ENCODE results near the gene UACA. TPM values are rescaled to one million over a fixed set of nuclear protein-coding genes. Genes with fewer than 3 reads are reported as not detected.

UACA gene
- total and polyA plus RNA-seq, 2 of the 8 experiments (the other 6 are each of a cell fraction or from before 2014, with no cell fraction given), result 28.6 to 38.9 TPM

GRCh38 chr15:70652341-70652740 is 111.0 kb downstream of the UACA start:
- H4K91ac ChIP-seq (replicated peaks; ENCODE audit: insufficient read length, low read length), result no peak overlapping the region
- H3K23ac ChIP-seq (ENCODE audit: insufficient read length), result no peak overlapping the region
- H3K9me3 ChIP-seq (ENCODE audit: insufficient read depth in 2 of 2, low read depth in 1 of 2, low read length in 1 of 2), result no peaks in the 10 kb centered on the region
- no peaks in the 10 kb centered on the region for H3K23me2 ChIP-seq (ENCODE audit: low read depth, low read length)
- no peak for TF ChIP-seq SIN3A (conservative IDR thresholded peaks at IDR 0.05 in 1 of 2, IDR thresholded peaks at IDR 0.05 in 1 of 2; ENCODE audit: low read depth in 1 of 2, low read length in 2 of 2)
- TF ChIP-seq SIRT6 (IDR thresholded peaks at IDR 0.05; ENCODE audit: low read length), result no peak
- TF ChIP-seq POLR2AphosphoS5 (IDR thresholded peaks at IDR 0.05; ENCODE audit: low read depth, low read length), result no peak
- TF ChIP-seq POLR2A (IDR thresholded peaks at IDR 0.05; ENCODE audit: control extremely low read depth in 1 of 2, low read depth in 2 of 2, low read length in 2 of 2), result no peak
- no peak for TF ChIP-seq CBX8 (IDR thresholded peaks at IDR 0.05; ENCODE audit: borderline replicate concordance, low read depth, low read length)
- TF ChIP-seq ZNF274 (IDR thresholded peaks at IDR 0.05; ENCODE audit: borderline replicate concordance, extremely low read depth, low read length), result no peak
- H3K56ac ChIP-seq (replicated peaks; ENCODE audit: insufficient read length, low read depth, low read length), result no peak overlapping the region
- H3K4ac ChIP-seq (replicated peaks; ENCODE audit: insufficient read length, low read depth, low read length), result no peak overlapping the region
- CTCF ChIA-PET (ENCODE audit: partially characterized antibody), result interaction anchor here (0.5 to 1.3 kb wide), 2 partner anchors 13 to 82 kb away, joined by 4 read pairs; no protein-coding TSS in a partner anchor
- H3K9ac ChIP-seq (replicated peaks in 1 of 4; ENCODE audit: extremely low read depth in 1 of 4, low read depth in 3 of 4, low read length in 3 of 4), result no peak overlapping the region
- no peak for FAIRE-seq
- no peaks in the 10 kb centered on the region for H3K27me3 ChIP-seq (replicated peaks in 1 of 4; ENCODE audit: control insufficient read depth in 3 of 4, extremely low read depth in 1 of 4, insufficient read depth in 3 of 4, low read length in 3 of 4)
- no peaks in the 10 kb centered on the region for H4K20me1 ChIP-seq (replicated peaks in 1 of 2; ENCODE audit: control insufficient read depth in 1 of 2, insufficient read depth in 2 of 2, low read length in 2 of 2)
- no peaks in the 10 kb centered on the region for H3K79me2 ChIP-seq (ENCODE audit: control insufficient read depth in 1 of 2, insufficient read depth in 2 of 2, low read length in 2 of 2)
- no peak overlapping the region for H2AFZ ChIP-seq (ENCODE audit: low read length)
- no peak overlapping the region for H2BK15ac ChIP-seq (ENCODE audit: low read length)
- 90% methylated on average over 2 of the region's 2 CpGs; no CpG with 5 or more reads in 1 of the 2 experiments for WGBS, 2 experiments (ENCODE audit: extremely low coverage in 1 of 2, insufficient coverage in 1 of 2, insufficient read length in 1 of 2, insufficient replicate concordance in 2 of 2, low coverage in 1 of 2, low lambda C conversion rate in 2 of 2, missing lambda C conversion rate in 1 of 2)
- no peak for DNase-seq (ENCODE audit: low read depth in 1 of 2, low spot score in 2 of 2)
- no peak overlapping the region for H3K18ac ChIP-seq (ENCODE audit: extremely low read depth, low read length)
- no peak overlapping the region for H3K14ac ChIP-seq (ENCODE audit: insufficient read length)
- H2BK20ac ChIP-seq (ENCODE audit: low read length), result no peak overlapping the region
- no peak overlapping the region for H2BK5ac ChIP-seq (ENCODE audit: low read depth, low read length)
- no peaks in the 10 kb centered on the region for H3K79me1 ChIP-seq (ENCODE audit: low read depth, low read length)
- H3K4me2 ChIP-seq (ENCODE audit: insufficient read depth in 1 of 2, low read depth in 2 of 2, low read length in 2 of 2), result no peak overlapping the region
- no peak overlapping the region for H2AK5ac ChIP-seq (ENCODE audit: low read depth, low read length)
- no peaks in the 10 kb centered on the region for H3K4me1 ChIP-seq (replicated peaks in 1 of 4; ENCODE audit: control insufficient read depth in 3 of 4, insufficient read depth in 4 of 4, low read length in 3 of 4)
- H4K8ac ChIP-seq (ENCODE audit: extremely low read depth, insufficient read depth, low read length), result no peak overlapping the region
- POLR2A ChIA-PET (ENCODE audit: partially characterized antibody), result no interaction called here
- no peak overlapping the region for H3K4me3 ChIP-seq (ENCODE audit: extremely low read depth in 1 of 4, insufficient read depth in 2 of 4, low read depth in 3 of 4, low read length in 4 of 4)
- no peaks in the 10 kb centered on the region; a peak in 1 of 8 replicates for H3K36me3 ChIP-seq (ENCODE audit: control insufficient read depth in 2 of 4, insufficient read depth in 4 of 4, low read length in 3 of 4)
- no peak overlapping the region for H2BK12ac ChIP-seq (ENCODE audit: low read depth, low read length)
- H4K5ac ChIP-seq (ENCODE audit: insufficient read length, low read depth, low read length), result no peak overlapping the region
- H2BK120ac ChIP-seq (replicated peaks; ENCODE audit: low read depth, low read length), result no peak overlapping the region
- no peak overlapping the region for H3K27ac ChIP-seq (ENCODE audit: low read depth, low read length)
